Retinal pigment epithelial cell (primary cell): ENCODE measurements around the gene ITGA5.

Experiments used
- DNase-seq: peaks from one replicate; pipeline ENCODE4 v3.0.0-alpha.2; 2010; ENCODE audit warnings: low read depth
- H3K4me3 ChIP-seq: 2 replicates; pipeline ENCODE4 v1.5.1; 2011; ENCODE audit warnings: mild to moderate bottlenecking, low read length, control low read depth, moderate library complexity
- CTCF ChIP-seq: conservative IDR thresholded peaks from 2 replicates; pipeline ENCODE4 v1.5.1; 2011; ENCODE audit warnings: low read depth, low read length, control low read depth, inconsistent platforms

Gene ITGA5

DNA sequence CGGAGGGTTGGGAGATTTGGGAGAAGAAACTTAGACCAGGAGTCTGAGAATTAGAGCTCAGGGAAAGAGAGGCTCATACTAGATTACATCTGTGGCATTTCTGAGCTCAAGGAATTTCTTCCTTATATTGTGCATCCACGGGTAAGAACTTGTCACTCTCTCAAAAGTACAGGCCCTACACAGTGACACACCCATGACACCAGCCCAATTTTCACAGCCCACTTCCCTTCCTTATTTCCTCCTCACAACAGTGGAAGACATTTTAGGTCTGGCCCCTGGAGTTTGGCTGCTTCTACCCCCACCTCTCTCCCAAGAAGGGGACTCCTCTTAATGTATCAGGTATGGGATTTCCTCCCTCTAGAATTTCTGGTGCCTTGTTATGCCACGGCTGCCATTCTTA, 25.3 kb downstream of the ITGA5 start:
- no peak overlapping the region for H3K4me3 ChIP-seq
- DNase-seq: no peak
- TF ChIP-seq CTCF: no peak

GRCh38 chr12:54393207-54393609, 25.9 kb downstream of the ITGA5 start:
- no peak overlapping the region for H3K4me3 ChIP-seq
- TF ChIP-seq CTCF: no peak
- no peak for DNase-seq

DNA sequence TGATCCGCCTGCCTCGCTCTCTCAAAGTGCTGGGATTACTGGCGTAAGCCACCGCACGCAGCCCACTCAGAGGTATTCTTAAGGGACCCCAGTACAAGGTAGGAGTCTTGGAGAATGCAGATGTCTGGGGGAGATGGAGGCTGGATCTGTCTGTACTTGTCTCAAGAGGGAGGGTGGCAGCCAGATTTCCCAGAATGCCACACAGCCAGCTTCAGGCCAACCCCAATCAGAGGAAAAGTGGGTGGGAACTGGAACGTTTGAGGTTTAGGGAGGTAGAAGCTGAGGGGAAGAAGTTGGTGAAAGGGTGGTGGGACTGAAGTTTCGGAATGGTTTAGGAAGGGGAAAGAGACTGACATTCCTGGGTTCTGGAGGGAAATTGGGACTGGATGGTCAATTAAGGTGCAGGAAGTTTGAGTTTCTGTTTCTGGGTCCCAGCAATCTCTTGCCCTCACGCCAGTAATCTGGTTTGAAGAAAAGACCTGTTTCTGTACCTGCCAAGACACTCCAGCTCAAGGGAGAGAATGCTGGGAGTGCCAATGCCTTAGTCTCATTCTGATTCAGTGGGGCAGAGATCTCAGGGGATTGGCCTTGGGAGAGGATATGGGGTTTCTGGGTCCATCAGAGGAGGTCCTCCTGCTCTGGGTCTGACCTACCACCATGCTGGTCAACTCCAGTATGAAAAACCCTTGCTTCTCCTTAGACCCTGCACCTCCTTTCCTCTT, 26.4 kb downstream of the ITGA5 start:
- TF ChIP-seq CTCF: no peak
- no peak for DNase-seq
- H3K4me3 ChIP-seq: no peak overlapping the region

DNA sequence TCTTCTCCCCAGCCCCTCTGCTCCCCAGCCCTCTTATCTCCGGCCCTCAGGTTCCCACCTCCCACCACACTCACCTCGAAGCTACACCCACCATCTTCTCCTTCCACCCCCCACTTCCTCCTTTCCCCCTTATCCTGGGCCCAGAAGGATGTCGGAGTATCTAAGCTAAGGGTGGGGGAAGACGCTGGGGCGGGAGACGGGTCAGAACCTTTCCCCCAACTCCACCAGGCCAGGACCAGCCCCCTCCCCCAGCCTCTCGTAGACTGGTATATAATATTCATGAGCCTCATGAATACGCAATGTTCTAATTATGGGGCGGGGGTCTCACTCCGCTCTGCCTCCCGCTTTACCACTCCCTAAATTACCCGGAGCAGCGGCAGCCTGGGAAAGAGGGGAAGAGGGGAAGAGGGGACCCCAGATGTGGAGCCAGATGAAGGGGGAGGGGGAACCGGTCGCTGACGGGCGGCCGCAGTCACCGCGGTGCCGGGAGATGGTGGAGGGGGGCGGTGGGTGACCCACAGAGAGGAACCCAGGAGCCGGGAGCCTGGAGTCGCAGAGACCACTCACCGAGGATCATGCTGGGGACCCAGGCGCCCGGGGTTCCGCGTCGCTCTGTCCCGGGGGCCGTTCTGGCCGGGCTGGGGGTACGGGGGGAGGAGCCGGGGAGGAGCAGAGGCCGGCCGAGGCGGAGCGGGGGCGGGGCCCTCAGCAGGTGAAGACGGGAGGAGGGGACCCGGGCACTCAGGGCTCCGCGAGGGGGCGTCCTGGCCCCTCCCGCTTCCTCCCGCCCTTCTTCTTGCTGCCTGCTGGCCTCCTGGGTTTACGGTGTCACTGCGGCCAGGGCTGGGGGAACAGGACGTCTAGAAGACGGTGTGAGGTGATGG, 28.2 kb downstream of the ITGA5 start:
- DNase-seq: no peak
- H3K4me3 ChIP-seq: peak overlapping the region; percentile 72
- peak; percentile 43 for TF ChIP-seq CTCF

DNA sequence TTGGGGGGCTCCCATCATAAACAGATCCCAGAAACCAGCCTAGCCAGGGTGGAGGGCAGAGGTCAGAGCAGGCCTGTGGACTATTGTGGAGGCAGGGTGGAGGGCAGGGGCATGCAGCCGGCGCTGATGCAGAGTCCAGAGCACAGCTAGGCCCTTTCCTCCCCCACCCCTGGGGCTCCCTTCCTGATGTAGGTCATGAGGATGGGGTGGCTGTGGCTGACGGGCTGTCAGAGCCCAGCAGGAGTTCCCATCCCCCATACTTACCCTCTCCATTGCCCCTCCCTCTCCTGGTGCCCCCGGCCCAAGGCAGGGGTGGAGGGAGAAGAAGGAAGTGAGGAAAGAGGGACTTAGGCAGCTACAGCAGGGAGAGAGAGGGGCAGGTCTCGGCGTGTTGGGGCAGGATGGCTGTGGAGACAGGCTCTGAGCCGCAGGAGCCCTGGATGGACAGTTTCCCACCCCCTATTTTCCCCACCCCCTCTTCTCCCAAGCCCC, 28.8 kb downstream of the ITGA5 start:
- H3K4me3 ChIP-seq: peak overlapping the region; percentile 0
- TF ChIP-seq CTCF: no peak
- no peak for DNase-seq

- no peak for TF ChIP-seq CTCF
- H3K4me3 ChIP-seq: no peak overlapping the region
- no peak for DNase-seq
Observed at GRCh38 chr12:54389607-54390175, 29.4 kb downstream of the ITGA5 start.
